GM12878 (cell line): ENCODE results near the gene RERE.

Experiments
- CTCF ChIP-seq, 3 experiments: IDR thresholded peaks in 2 of 3; conservative IDR thresholded peaks in 1 of 3; 2 replicates each; pipeline ENCODE4 v1.5.1; 2011; ENCODE audit warnings: low read depth in 3 of 3, low read length in 3 of 3, mild to moderate bottlenecking in 3 of 3, control low read depth in 2 of 3, moderate library complexity in 2 of 3, inconsistent platforms in 1 of 3, mixed read lengths in 1 of 3; ENCODE audit not compliant: control insufficient read depth in 2 of 3, insufficient read depth in 1 of 3; ENCODE audit errors: extremely low read depth in 1 of 3
- EP300 ChIP-seq, 2 experiments: fragments of 150-350 bp in 1 of 2; IDR thresholded peaks; 2 replicates each; pipeline ENCODE4 v1.6.1; 2011 to 2012; ENCODE audit warnings: low read depth in 2 of 2, low read length in 2 of 2, borderline replicate concordance in 1 of 2, improper control_type of control experiment in 1 of 2, inconsistent platforms in 1 of 2; ENCODE audit not compliant: control insufficient read depth in 1 of 2
- EZH2 ChIP-seq: IDR thresholded peaks from 2 replicates; pipeline ENCODE4 v1.6.1; 2012; ENCODE audit warnings: low read depth, mild to moderate bottlenecking, control low read depth, inconsistent platforms, low read length, borderline replicate concordance; ENCODE audit not compliant: control insufficient read depth
- GATAD2B ChIP-seq: fragments of 450-650 bp; conservative IDR thresholded peaks from 2 replicates; pipeline ENCODE4 v1.6.1; 2017; ENCODE audit warnings: low read depth, mild to moderate bottlenecking, moderate library complexity
- SUPT20H ChIP-seq: IDR thresholded peaks from 2 replicates; pipeline ENCODE4 v1.6.1; 2011; ENCODE audit warnings: low read depth, mild to moderate bottlenecking, low read length, moderate library complexity, borderline replicate concordance; ENCODE audit not compliant: control insufficient read depth
- USF2 ChIP-seq: IDR thresholded peaks from 2 replicates; pipeline ENCODE4 v1.6.1; 2011; ENCODE audit warnings: low read depth, low read length, improper control_type of control experiment, borderline replicate concordance
- ZBED1 ChIP-seq: IDR thresholded peaks from 2 replicates; pipeline ENCODE4 v1.6.1; 2016; ENCODE audit warnings: borderline replicate concordance
- TF ChIP-seq, protein P1 (sequence below): IDR thresholded peaks from 2 replicates; pipeline ENCODE4 v1.6.1; 2012; ENCODE audit warnings: low read depth, low read length, improper control_type of control experiment

- TF ChIP-seq USF2: no peak
- TF ChIP-seq GATAD2B: no peak
- no peak for TF ChIP-seq CTCF (IDR thresholded peaks at IDR 0.05 in 2 of 3, conservative IDR thresholded peaks at IDR 0.05 in 1 of 3; ENCODE audit: control insufficient read depth in 2 of 3, extremely low read depth in 1 of 3, insufficient read depth in 1 of 3, low read depth in 3 of 3, low read length in 3 of 3)
- no peak for TF ChIP-seq SUPT20H
- TF ChIP-seq, protein P1, sequence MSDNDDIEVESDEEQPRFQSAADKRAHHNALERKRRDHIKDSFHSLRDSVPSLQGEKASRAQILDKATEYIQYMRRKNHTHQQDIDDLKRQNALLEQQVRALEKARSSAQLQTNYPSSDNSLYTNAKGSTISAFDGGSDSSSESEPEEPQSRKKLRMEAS: no peak
- no peak for TF ChIP-seq EP300 (IDR thresholded peaks at IDR 0.05; ENCODE audit: borderline replicate concordance in 1 of 2, control insufficient read depth in 1 of 2, low read depth in 2 of 2, low read length in 2 of 2)
- no peak for TF ChIP-seq ZBED1
- no peak for TF ChIP-seq EZH2
Observed at GRCh38 chr1:8524627-8525157, 292.7 kb downstream of the RERE start.
